SH-SY5Y (cell line): ENCODE data around the gene FAM98B.

Experiments
- GATA2 ChIP-seq: IDR thresholded peaks from 2 replicates; pipeline ENCODE4 v1.6.1; 2011; ENCODE audit warnings: mild to moderate bottlenecking, low read depth, low read length
- GATA3 ChIP-seq: IDR thresholded peaks from 2 replicates; pipeline ENCODE4 v1.6.1; 2011; ENCODE audit warnings: low read depth, mild to moderate bottlenecking, low read length, moderate library complexity

- TF ChIP-seq GATA2 (no peak), GATA3 (no peak)
Measured at GRCh38 chr15:38438031-38438986, 15.6 kb upstream of the FAM98B start.
